Large intestine (tissue), 3 donors: Measurements from ENCODE around the gene DISC1. TPM values are rescaled to one million over a fixed set of nuclear protein-coding genes. Genes with fewer than 3 reads are reported as not detected.

Experiments
- DNase-seq, 2 donors: peaks; one replicate each; pipeline versions ENCODE4 v3.0.0 to v3.0.0-alpha.2; 2013
- H3K27ac ChIP-seq: one replicate; pipeline ENCODE4 v1.5.1; 2013; ENCODE audit warnings: low read length
- H3K27me3 ChIP-seq: 2 replicates; pipeline ENCODE4 v1.6.1; 2013; ENCODE audit warnings: low read length; ENCODE audit not compliant: control insufficient read depth, insufficient read depth
- H3K36me3 ChIP-seq: 2 replicates; pipeline ENCODE4 v1.6.1; 2013; ENCODE audit warnings: low read length; ENCODE audit not compliant: control insufficient read depth, insufficient read depth
- H3K4me1 ChIP-seq: one replicate; pipeline ENCODE4 v1.6.1; 2013; ENCODE audit warnings: low read length; ENCODE audit not compliant: control insufficient read depth, insufficient read depth
- H3K4me3 ChIP-seq: one replicate; pipeline ENCODE4 v1.5.1; 2013; ENCODE audit warnings: low read length
- H3K9me3 ChIP-seq: one replicate; pipeline ENCODE4 v1.6.1; 2013; ENCODE audit warnings: mild to moderate bottlenecking, low read depth, low read length, moderate library complexity; ENCODE audit not compliant: control insufficient read depth
- WGBS: methylation state at CpG from one replicate; pipeline ENCODE4 v1.1.5; 2013; ENCODE audit warnings: low lambda C conversion rate; ENCODE audit not compliant: insufficient coverage; 5-methylcytosine and 5-hydroxymethylcytosine counted together
- polyA plus RNA-seq: library from polyadenylated mRNA; unstranded; fragments of 120-200 nt; gene quantifications from one replicate; pipeline ENCODE4 v1.2.1, GENCODE V29; 2013

The DISC1 gene
- polyA plus RNA-seq, 1 donor: 2.4 TPM

DNA sequence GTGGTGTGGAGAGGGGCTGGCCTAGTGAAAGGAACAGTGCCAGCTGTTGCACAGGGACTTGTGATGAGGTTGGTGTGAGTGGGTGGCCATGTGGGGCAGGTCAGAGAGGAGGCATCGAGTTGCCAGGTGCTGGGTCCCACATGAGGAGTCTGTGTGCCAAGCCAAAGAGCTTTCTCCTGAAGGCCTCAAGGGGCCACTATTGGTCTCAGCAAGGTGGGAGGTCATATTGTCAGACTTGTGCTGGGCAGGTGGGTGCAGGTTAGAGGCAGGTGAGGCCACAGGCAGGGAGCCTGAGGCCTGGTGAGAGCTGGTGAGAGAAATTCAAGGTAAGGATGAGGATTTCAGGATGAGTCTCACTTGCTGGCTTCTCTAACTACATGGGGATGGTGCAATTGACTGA lies 256.8 kb downstream of the DISC1 start:
- Histone ChIP-seq H3K9me3 (no peaks in the 10 kb centered on the region), H3K4me3 (no peak overlapping the region), H3K36me3 (no peaks in the 10 kb centered on the region), H3K27ac (no peak overlapping the region), H3K4me1 (no peaks in the 10 kb centered on the region), H3K27me3 (no peaks in the 10 kb centered on the region)
- WGBS: no CpG with 5 or more reads among the region's 1 CpG
- no peak for DNase-seq

DNA sequence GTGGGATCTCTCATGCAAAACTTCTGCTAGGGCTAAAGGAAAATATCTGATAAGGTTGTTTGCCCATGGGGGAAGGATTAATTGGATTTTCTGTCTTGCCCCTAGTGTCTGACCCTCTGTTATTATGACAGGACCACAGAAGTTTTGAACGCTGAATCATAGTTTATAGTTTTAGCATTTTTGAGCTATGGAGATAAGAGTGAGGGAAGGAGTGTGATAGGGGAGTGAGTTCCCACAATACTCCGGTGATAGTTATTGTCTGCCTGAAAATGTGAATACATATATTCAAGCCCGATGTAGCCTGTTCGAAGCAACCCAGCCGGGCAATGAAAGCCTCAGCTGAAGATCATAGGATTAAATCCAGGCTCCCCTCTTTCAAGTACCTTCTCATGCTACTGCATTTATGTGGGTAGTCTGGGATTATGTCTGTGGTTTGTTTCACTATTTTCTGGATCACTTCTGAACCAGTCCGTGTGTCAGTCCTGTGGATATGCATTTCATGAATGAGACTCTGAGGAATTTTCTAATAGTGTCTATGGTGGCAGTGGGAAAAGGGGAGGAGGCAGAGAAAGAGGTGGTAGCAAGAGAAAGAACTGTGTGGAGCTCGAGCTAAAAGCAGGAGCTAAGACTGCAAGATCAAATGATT lies 258.7 kb downstream of the DISC1 start:
- H3K27ac ChIP-seq: no peak overlapping the region
- WGBS: no CpG with 5 or more reads among the region's 7 CpGs
- H3K4me1 ChIP-seq: no peaks in the 10 kb centered on the region
- no peak overlapping the region for H3K4me3 ChIP-seq
- no peak for DNase-seq
- no peaks in the 10 kb centered on the region for H3K36me3 ChIP-seq
- H3K27me3 ChIP-seq: no peaks in the 10 kb centered on the region
- H3K9me3 ChIP-seq: no peaks in the 10 kb centered on the region

DNA sequence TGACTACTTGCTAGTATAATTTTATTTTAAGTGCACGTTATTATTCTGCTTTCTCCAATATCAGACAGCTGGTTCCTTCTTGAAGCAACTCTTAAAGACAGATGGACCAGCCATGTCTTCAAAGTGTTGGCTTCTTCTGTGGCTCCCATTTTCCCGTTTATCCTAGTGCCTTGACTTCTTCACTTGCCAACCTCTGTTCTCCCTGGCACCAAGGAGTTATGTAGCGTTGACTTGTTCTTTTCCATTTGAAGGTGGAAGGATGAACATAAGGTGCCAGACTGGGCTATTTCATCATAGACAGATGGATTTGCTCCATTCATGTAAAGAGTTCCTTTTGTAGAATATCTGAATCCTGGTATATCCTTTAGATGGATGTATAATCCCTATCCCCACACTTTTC lies 260.6 kb downstream of the DISC1 start:
- no peak for DNase-seq
- WGBS: no CpG with 5 or more reads among the region's 3 CpGs
- Histone ChIP-seq H3K36me3 (no peaks in the 10 kb centered on the region), H3K27me3 (no peaks in the 10 kb centered on the region), H3K4me3 (no peak overlapping the region), H3K4me1 (no peaks in the 10 kb centered on the region), H3K27ac (no peak overlapping the region), H3K9me3 (no peaks in the 10 kb centered on the region)

DNA sequence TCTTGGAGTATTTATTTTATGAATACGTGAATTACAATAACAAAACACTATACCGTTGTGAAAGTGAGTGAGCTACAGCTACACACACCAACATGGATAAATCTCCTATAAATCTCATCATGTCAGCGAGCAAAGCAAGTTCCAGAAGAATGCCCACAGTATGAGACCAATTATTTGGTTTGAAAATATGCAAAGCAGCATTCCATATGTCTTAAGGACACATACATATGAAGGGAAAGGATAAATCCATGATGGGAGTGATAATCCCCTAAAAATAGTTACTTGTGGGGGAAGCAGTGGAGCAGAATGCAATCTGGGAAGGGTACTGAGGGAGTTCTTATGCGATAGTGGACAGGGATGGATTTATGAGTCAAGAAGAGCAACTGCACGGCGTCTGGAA lies 261.3 kb downstream of the DISC1 start:
- no peak for DNase-seq
- Histone ChIP-seq H3K27ac (no peak overlapping the region), H3K4me3 (no peak overlapping the region), H3K36me3 (no peaks in the 10 kb centered on the region), H3K9me3 (no peaks in the 10 kb centered on the region), H3K27me3 (no peaks in the 10 kb centered on the region), H3K4me1 (no peaks in the 10 kb centered on the region)
- WGBS: 100% methylated on average over 1 of the region's 6 CpGs

DNA sequence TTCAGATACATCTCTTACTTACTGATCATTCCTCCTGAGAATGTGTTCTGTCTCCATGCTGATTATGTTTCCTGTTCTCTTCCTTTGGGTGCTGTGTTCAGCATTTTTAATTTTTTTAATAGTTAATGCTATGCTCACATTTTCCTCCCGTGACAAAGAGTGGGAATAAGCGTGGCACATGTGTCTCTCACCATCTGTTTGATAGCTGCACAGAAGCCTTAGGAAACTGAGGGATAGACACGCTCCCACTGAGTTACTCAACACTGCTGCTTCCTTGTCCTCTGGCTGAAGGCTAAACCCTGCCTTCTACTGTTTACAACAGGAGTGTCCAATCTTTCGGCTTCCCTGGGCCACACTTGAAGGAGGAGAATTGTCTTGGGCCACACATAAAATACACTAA lies 264.2 kb downstream of the DISC1 start:
- Histone ChIP-seq H3K4me3 (no peak overlapping the region), H3K36me3 (no peaks in the 10 kb centered on the region)

DNA sequence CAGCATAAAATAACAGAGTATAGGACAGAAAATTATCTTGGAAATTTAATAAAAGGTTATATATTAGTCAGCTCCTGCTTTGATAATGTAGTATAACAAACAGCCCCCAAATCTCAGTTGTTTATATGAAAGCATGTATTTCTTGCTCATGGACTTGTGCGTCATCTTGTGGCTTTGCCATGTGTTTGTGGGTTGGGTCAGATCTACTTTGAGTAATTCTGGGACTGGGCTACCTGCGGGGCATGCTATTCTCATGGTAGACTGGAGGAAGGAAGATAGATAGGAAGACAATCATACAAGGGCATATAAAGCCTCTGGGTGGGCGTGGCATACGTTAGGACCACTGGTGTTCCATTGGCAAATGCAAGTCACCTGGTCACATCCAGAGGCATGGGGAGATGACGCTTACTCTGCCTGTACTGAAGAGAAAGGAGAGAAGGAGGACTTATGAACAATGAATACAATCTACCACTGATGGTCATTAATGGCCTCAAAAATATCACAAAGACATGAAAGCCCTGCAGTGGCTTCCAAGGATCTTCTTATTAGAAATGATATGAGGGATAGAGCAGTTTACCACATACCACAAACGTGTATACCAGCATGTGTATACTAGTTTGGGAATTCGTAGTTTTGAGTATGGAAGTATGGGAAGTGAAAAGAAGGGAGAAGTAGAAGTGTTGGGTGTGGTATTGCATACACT lies 267.0 kb downstream of the DISC1 start:
- H3K9me3 ChIP-seq: no peaks in the 10 kb centered on the region
- no peaks in the 10 kb centered on the region for H3K27me3 ChIP-seq
- WGBS: no CpG with 5 or more reads among the region's 7 CpGs
- H3K4me3 ChIP-seq: no peak overlapping the region
- no peak for DNase-seq
- H3K27ac ChIP-seq: no peak overlapping the region
- H3K4me1 ChIP-seq: no peaks in the 10 kb centered on the region
- H3K36me3 ChIP-seq: no peaks in the 10 kb centered on the region

More for the DNA sequence above, 264.2 kb downstream of the DISC1 start:
- H3K27me3 ChIP-seq: no peaks in the 10 kb centered on the region
- H3K9me3 ChIP-seq: no peaks in the 10 kb centered on the region
- H3K27ac ChIP-seq: no peak overlapping the region
- WGBS: no CpG with 5 or more reads among the region's 4 CpGs
- H3K4me1 ChIP-seq: no peaks in the 10 kb centered on the region
- DNase-seq: no peak

DNA sequence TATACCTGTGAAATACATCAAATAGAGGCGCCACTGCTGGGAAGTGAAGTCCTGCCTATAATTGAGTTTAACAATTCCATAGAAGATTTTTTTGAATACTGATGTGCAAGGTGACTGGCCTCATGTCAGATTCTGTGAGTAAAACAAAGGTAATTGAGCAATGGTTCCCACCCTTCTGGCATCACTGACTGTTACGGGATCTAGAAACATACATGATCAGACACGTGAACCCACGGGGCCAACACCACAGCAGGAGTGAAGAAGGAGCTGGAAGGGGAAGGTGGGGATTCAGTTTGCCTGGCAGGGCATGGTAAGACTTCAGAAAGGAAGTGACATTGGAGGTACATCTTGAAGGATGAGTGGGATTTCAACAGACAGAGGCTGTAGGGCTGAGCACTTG lies 270.2 kb downstream of the DISC1 start:
- no peak for DNase-seq
- H3K27me3 ChIP-seq: no peaks in the 10 kb centered on the region
- H3K27ac ChIP-seq: no peak overlapping the region
- no CpG with 5 or more reads among the region's 4 CpGs for WGBS
- H3K9me3 ChIP-seq: no peaks in the 10 kb centered on the region
- H3K36me3 ChIP-seq: no peaks in the 10 kb centered on the region
- no peaks in the 10 kb centered on the region for H3K4me1 ChIP-seq
- H3K4me3 ChIP-seq: no peak overlapping the region

DNA sequence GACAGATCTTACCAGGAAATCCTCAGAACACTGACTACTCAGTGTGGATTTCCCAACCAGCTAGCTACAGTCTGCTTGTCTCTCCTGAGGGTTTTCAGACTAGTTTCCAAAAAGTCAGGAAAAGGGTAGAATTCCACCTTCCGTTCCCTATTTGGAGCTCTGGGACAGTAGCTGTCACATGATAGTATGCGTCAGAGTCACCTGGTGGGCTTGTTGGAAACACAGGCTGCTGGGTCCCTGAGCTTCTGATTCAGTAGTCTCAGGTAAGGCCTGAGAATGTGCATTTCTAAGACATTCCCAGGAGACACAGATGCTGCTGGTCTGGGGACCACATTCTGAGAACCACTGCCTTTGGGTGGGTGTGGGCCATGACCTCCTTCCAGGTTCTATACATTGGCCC lies 272.5 kb downstream of the DISC1 start:
- Histone ChIP-seq H3K27me3 (no peaks in the 10 kb centered on the region), H3K4me3 (no peak overlapping the region), H3K4me1 (no peaks in the 10 kb centered on the region), H3K27ac (no peak overlapping the region), H3K9me3 (no peaks in the 10 kb centered on the region), H3K36me3 (no peaks in the 10 kb centered on the region)
- DNase-seq: no peak
- WGBS: no CpG with 5 or more reads among the region's 2 CpGs

DNA sequence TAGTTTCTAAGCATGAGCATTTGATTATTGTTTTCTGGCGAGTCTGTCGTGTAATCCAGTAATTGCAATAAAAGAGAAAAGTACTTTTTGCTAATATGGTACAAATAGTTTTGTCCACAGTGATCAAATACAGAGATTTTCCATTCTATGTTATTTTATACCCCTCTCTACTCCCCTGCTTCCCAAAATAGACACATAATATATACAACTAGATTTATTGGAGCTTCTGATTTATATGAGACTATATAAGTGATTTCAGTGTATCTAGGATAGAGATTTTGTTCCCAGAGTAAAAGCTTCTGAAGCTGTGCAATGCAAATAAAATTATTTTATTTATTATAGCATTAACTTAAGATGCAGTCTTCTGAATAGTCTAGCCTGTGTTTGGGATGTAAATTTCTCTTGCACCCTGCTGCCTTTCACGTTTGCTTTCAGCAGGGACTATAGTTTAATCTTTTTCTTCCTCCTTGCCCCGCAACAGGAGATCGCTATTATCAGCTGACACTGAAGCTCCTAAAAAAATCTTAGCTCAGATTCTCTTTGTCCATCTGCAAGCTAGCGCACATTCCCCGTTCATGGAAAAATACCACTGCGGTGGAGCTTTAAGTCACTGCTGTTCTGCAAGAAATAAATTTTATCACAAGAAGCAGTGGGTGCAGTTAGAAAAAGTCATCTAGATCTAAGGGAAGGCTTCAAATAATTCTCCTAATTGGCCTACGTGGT lies 273.3 kb downstream of the DISC1 start:
- WGBS: 79% methylated on average over 4 of the region's 9 CpGs
- no peak overlapping the region for H3K4me3 ChIP-seq
- H3K36me3 ChIP-seq: no peaks in the 10 kb centered on the region
- DNase-seq: no peak
- H3K4me1 ChIP-seq: no peaks in the 10 kb centered on the region
- peaks cover 4% of the 10 kb centered on the region for H3K9me3 ChIP-seq
- no peaks in the 10 kb centered on the region for H3K27me3 ChIP-seq
- no peak overlapping the region for H3K27ac ChIP-seq

DNA sequence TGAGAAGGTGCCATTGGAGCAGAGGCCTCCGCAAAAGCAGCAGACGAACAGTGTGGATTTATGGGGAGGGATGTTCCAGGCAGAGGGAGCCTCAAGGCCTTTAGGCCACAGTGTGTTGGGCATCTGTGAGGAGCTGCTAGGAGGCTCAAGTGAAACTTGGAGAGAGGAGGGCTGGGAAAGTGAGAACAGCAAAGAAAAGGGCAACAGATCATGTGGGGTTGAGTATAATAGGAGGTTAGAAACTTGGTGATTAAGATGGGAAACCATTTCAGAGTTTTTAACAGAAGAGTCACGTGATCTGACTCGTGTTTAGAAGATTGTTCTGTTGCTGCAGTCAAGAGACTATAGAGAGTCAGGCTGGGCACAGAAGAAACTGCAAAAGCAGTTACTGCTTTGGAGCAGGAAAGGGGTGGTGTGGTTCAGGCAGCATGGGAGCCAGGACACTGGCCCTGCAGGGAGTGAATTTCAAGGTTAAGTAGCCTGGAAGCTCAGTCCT lies 277.0 kb downstream of the DISC1 start:
- no peak overlapping the region for H3K4me3 ChIP-seq
- H3K27ac ChIP-seq: no peak overlapping the region
- no peaks in the 10 kb centered on the region for H3K36me3 ChIP-seq
- H3K9me3 ChIP-seq: peaks cover 4% of the 10 kb centered on the region
- no peak for DNase-seq
- no CpG with 5 or more reads among the region's 4 CpGs for WGBS
- no peaks in the 10 kb centered on the region for H3K27me3 ChIP-seq
- H3K4me1 ChIP-seq: no peaks in the 10 kb centered on the region
